HepG2 (cell line): ENCODE measurements around the gene RABL6. TPM values are rescaled to one million over a fixed set of nuclear protein-coding genes. Genes with fewer than 3 reads are reported as not detected.

Source experiments
- ATF4 ChIP-seq, 2 experiments: fragments of 450-650 bp in 1 of 2; sonication (generic) in 1 of 2; formaldehyde crosslinking; IDR thresholded peaks; 2 replicates each; pipeline versions ENCODE4 v1.5.0 to v1.8.0; 2020 to 2022; ENCODE audit warnings: mild to moderate bottlenecking in 1 of 2, missing genetic modification reagents in 1 of 2
- GTF3A ChIP-seq: sonication (generic); formaldehyde crosslinking; conservative IDR thresholded peaks from 2 replicates; pipeline ENCODE4 v1.4.0; 2020; ENCODE audit warnings: mild to moderate bottlenecking, missing genetic modification reagents
- HIC2 ChIP-seq: sonication (generic); formaldehyde crosslinking; IDR thresholded peaks from 2 replicates; pipeline ENCODE4 v1.9.0; 2022; ENCODE audit warnings: low read depth, missing genetic modification reagents
- KLF13 ChIP-seq: sonication (generic); formaldehyde crosslinking; IDR thresholded peaks from 2 replicates; pipeline ENCODE4 v1.4.0; 2020; ENCODE audit warnings: mild to moderate bottlenecking, missing genetic modification reagents
- MLLT10 ChIP-seq: sonication (generic); formaldehyde crosslinking; IDR thresholded peaks from 2 replicates; pipeline ENCODE4 v1.4.0; 2020; ENCODE audit warnings: missing genetic modification reagents
- MXD1 ChIP-seq: sonication (generic); formaldehyde crosslinking; IDR thresholded peaks from 2 replicates; pipeline ENCODE4 v1.4.0; 2020; ENCODE audit warnings: mild to moderate bottlenecking, missing genetic modification reagents
- NR2F1 ChIP-seq, 2 experiments: fragments of 450-650 bp in 1 of 2; formaldehyde crosslinking in 1 of 2; IDR thresholded peaks; 2 replicates each; pipeline versions ENCODE4 v1.5.0 to v1.6.1; 2016 to 2020; ENCODE audit warnings: mild to moderate bottlenecking in 1 of 2, missing compliant biosample characterization in 1 of 2, missing genetic modification reagents in 1 of 2, moderate library complexity in 1 of 2
- POLR2AphosphoS5 ChIP-seq: IDR thresholded peaks from 2 replicates; pipeline ENCODE4 v1.6.1; 2012; ENCODE audit warnings: low read depth, low read length
- TAF1 ChIP-seq: sonication (generic); formaldehyde crosslinking; IDR thresholded peaks from 2 replicates; pipeline ENCODE4 v1.4.0; 2020; ENCODE audit warnings: missing genetic modification reagents
- TARDBP ChIP-seq: sonication (generic); formaldehyde crosslinking; IDR thresholded peaks from 2 replicates; pipeline ENCODE4 v1.8.0; 2022; ENCODE audit warnings: mild to moderate bottlenecking, missing genetic modification reagents
- ZNF138 ChIP-seq: sonication (generic); formaldehyde crosslinking; IDR thresholded peaks from 2 replicates; pipeline ENCODE4 v1.5.0; 2020; ENCODE audit warnings: mild to moderate bottlenecking, low read depth, missing genetic modification reagents
- ZSCAN21 ChIP-seq: sonication (generic); formaldehyde crosslinking; IDR thresholded peaks from 2 replicates; pipeline ENCODE4 v1.8.0; 2022; ENCODE audit warnings: mild to moderate bottlenecking, missing genetic modification reagents, moderate library complexity, borderline replicate concordance
- ZUFSP ChIP-seq: sonication (generic); formaldehyde crosslinking; IDR thresholded peaks from 2 replicates; pipeline ENCODE4 v1.9.0; 2021; ENCODE audit warnings: missing genetic modification reagents, mild to moderate bottlenecking, borderline replicate concordance
- polyA plus RNA-seq, 8 experiments: library from polyadenylated mRNA; depleted of rRNA in 3 of 8; stranded (reverse) in 7 of 8; unstranded in 1 of 8; fragments of >200 nt; fragmentation: Illumina TruSeq in 4 of 8; extraction: Trizol in 4 of 8; gene quantifications; 2 replicates each; pipeline versions ENCODE4 v1.2.1 to v1.2.3, GENCODE V29; 2011 to 2016; ENCODE audit warnings: low read depth in 4 of 8, missing spikeins in 1 of 8, mixed read lengths in 1 of 8; ENCODE audit not compliant: insufficient read depth in 1 of 8
- total RNA-seq, 5 experiments: library from RNA; depleted of rRNA; stranded (reverse); fragments of >200 nt; fragmentation: Illumina TruSeq; extraction: Trizol; gene quantifications; 2 replicates each; pipeline ENCODE4 v1.2.3, GENCODE V29; 2016; ENCODE audit warnings: low read depth in 1 of 5
- TF ChIP-seq, protein P1 (sequence below), 2 experiments: IDR thresholded peaks; 2 replicates each; pipeline ENCODE4 v1.6.1; 2011 to 2012; ENCODE audit warnings: low read length in 2 of 2, borderline replicate concordance in 1 of 2, low read depth in 1 of 2, mild to moderate bottlenecking in 1 of 2, moderate library complexity in 1 of 2
- TF ChIP-seq, protein P2 (sequence below): sonication (generic); formaldehyde crosslinking; conservative IDR thresholded peaks from 2 replicates; pipeline ENCODE4 v1.4.0; 2020; ENCODE audit warnings: missing genetic modification reagents
- TF ChIP-seq, protein P3 (sequence below): sonication (generic); formaldehyde crosslinking; IDR thresholded peaks from 2 replicates; pipeline ENCODE4 v1.4.0; 2020; ENCODE audit warnings: mild to moderate bottlenecking, missing genetic modification reagents

The RABL6 gene
- total and polyA plus RNA-seq, 2 of the 13 experiments (the other 11 are each of a cell fraction or from before 2014, with no cell fraction given), result 81.5 to 125 TPM

DNA sequence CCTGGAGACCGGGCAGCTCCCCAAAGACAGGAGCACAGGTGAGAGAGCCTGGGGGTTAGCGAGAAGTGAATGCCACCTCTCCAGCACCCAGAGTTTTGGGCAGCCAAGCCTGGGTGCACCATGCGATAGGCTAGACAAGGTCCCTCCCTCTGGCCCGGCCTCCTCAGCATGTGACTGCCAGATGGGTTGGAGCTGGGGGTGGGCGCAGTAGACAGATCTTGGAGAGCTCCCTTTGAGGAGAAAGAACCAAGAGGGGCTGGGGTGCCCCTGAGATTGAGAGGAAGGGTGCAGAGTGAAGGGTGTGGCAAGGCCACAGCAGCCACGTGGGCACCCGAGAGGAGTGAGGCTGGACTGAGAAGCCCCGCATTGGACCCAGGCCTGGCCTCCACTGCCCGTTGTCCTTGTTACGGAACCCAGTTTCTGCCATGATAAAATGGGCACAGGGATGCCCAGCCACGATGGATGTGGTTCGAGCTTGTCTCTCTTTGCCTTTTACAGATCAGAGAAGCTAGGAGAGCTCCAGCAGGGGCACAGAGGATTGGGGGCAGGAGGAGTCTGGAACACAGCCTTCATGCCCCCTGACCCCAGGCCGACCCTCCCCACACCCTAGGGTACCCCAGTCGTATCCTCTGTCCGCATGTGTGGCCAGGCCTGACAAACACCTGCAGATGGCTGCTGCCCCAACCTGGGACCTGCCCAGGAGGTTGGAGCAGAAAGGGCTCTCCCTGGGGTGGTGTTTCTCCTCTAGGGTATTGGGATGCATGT is 15.2 kb upstream of the RABL6 start (continued):
- TF ChIP-seq ZUFSP (CRISPR knock-in tag) (no peak), TARDBP (CRISPR knock-in tag) (no peak; the same call in 1 of the 2 replicates), MLLT10 (no peak), POLR2AphosphoS5 (peak; percentile 39; the same call in 1 of the 2 replicates), MXD1 (CRISPR knock-in tag) (no peak; the same call in 1 of the 2 replicates), ATF4 (CRISPR knock-in tag; IDR thresholded peaks at IDR 0.05) (no peak), ZNF138 (CRISPR knock-in tag) (no peak), KLF13 (no peak), TAF1 (CRISPR knock-in tag) (no peak), ZSCAN21 (no peak), NR2F1 (CRISPR knock-in tag; IDR thresholded peaks at IDR 0.05) (no peak), HIC2 (CRISPR knock-in tag) (no peak), GTF3A (CRISPR knock-in tag) (no peak)
- TF ChIP-seq, protein P1, sequence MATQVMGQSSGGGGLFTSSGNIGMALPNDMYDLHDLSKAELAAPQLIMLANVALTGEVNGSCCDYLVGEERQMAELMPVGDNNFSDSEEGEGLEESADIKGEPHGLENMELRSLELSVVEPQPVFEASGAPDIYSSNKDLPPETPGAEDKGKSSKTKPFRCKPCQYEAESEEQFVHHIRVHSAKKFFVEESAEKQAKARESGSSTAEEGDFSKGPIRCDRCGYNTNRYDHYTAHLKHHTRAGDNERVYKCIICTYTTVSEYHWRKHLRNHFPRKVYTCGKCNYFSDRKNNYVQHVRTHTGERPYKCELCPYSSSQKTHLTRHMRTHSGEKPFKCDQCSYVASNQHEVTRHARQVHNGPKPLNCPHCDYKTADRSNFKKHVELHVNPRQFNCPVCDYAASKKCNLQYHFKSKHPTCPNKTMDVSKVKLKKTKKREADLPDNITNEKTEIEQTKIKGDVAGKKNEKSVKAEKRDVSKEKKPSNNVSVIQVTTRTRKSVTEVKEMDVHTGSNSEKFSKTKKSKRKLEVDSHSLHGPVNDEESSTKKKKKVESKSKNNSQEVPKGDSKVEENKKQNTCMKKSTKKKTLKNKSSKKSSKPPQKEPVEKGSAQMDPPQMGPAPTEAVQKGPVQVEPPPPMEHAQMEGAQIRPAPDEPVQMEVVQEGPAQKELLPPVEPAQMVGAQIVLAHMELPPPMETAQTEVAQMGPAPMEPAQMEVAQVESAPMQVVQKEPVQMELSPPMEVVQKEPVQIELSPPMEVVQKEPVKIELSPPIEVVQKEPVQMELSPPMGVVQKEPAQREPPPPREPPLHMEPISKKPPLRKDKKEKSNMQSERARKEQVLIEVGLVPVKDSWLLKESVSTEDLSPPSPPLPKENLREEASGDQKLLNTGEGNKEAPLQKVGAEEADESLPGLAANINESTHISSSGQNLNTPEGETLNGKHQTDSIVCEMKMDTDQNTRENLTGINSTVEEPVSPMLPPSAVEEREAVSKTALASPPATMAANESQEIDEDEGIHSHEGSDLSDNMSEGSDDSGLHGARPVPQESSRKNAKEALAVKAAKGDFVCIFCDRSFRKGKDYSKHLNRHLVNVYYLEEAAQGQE (IDR thresholded peaks at IDR 0.05; ENCODE audit: borderline replicate concordance in 1 of 2, low read depth in 1 of 2, low read length in 2 of 2), result no peak
- TF ChIP-seq, protein P2, sequence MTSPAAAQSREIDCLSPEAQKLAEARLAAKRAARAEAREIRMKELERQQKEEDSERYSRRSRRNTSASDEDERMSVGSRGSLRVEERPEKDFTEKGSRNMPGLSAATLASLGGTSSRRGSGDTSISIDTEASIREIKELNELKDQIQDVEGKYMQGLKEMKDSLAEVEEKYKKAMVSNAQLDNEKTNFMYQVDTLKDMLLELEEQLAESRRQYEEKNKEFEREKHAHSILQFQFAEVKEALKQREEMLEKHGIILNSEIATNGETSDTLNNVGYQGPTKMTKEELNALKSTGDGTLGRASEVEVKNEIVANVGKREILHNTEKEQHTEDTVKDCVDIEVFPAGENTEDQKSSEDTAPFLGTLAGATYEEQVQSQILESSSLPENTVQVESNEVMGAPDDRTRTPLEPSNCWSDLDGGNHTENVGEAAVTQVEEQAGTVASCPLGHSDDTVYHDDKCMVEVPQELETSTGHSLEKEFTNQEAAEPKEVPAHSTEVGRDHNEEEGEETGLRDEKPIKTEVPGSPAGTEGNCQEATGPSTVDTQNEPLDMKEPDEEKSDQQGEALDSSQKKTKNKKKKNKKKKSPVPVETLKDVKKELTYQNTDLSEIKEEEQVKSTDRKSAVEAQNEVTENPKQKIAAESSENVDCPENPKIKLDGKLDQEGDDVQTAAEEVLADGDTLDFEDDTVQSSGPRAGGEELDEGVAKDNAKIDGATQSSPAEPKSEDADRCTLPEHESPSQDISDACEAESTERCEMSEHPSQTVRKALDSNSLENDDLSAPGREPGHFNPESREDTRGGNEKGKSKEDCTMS (CRISPR knock-in tag), result no peak
- TF ChIP-seq, protein P3, sequence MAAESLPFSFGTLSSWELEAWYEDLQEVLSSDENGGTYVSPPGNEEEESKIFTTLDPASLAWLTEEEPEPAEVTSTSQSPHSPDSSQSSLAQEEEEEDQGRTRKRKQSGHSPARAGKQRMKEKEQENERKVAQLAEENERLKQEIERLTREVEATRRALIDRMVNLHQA, result no peak
